SK-N-SH (cell line): ENCODE data around the gene PBX2. TPM values are rescaled to one million over a fixed set of nuclear protein-coding genes. Genes with fewer than 3 reads are reported as not detected.

Experiments
- CTCF ChIA-PET: fragments of 300-600, 350-600 bp; formaldehyde crosslinking; extraction: SDS; loops from one replicate; lab custom pipeline; 2021; lab: Yijun Ruan, JAX
- POLR2A ChIA-PET: fragments of 350-600 bp; sonication (Branson Sonifier 250); formaldehyde crosslinking; extraction: SDS; loops from one replicate; lab custom pipeline; 2020; ENCODE audit warnings: antibody characterized with exemption, inconsistent platforms; lab: Yijun Ruan, JAX
- DNase-seq: peaks from one replicate; pipeline ENCODE4 v3.0.0; 2012
- H2AFZ ChIP-seq: fragments of 200-600 bp; sonication (generic); 2 replicates; pipeline ENCODE4 v1.8.1; 2016; ENCODE audit warnings: antibody characterized with exemption, mild to moderate bottlenecking, low read depth
- H3F3A ChIP-seq: fragments of 200-600 bp; sonication (generic); replicated peaks from 2 replicates; pipeline ENCODE3; 2016; ENCODE audit warnings: antibody characterized with exemption, mild to moderate bottlenecking; ENCODE audit not compliant: insufficient read depth
- H3K27ac ChIP-seq, 2 experiments: fragments of 200-500 bp in 1 of 2; fragments of 200-600 bp in 1 of 2; sonication (Bioruptor generic) in 1 of 2; sonication (generic), shearing (Covaris generic) in 1 of 2; 2 replicates each; pipeline versions ENCODE4 v1.5.1 to v1.6.1; 2014 to 2016; ENCODE audit warnings: low read depth in 2 of 2, inconsistent platforms in 1 of 2, low read length in 1 of 2, mild to moderate bottlenecking in 1 of 2, mixed read lengths in 1 of 2
- H3K27me3 ChIP-seq: fragments of 200-600 bp; sonication (generic), shearing (Covaris generic); 2 replicates; pipeline ENCODE4 v1.6.1; 2016; ENCODE audit warnings: mixed run types; ENCODE audit not compliant: insufficient read depth
- H3K36me3 ChIP-seq, 2 experiments: fragments of 200-500 bp in 1 of 2; fragments of 200-600 bp in 1 of 2; sonication (Bioruptor generic) in 1 of 2; sonication (generic) in 1 of 2; replicated peaks in 1 of 2; 2 replicates each; pipeline versions ENCODE3 to v1.5.1; 2014 to 2016; ENCODE audit warnings: low read length in 1 of 2, mild to moderate bottlenecking in 1 of 2; ENCODE audit not compliant: insufficient read depth in 2 of 2, control insufficient read depth in 1 of 2
- H3K4me1 ChIP-seq, 2 experiments: fragments of 200-500 bp in 1 of 2; fragments of 200-600 bp in 1 of 2; sonication (Bioruptor generic) in 1 of 2; sonication (generic), shearing (Covaris generic) in 1 of 2; 2 replicates each; pipeline versions ENCODE4 v1.5.1 to v1.6.1; 2014 to 2016; ENCODE audit warnings: low read depth in 1 of 2, low read length in 1 of 2, mixed run types in 1 of 2; ENCODE audit not compliant: insufficient read depth in 2 of 2, control insufficient read depth in 1 of 2
- H3K4me2 ChIP-seq: fragments of 200-600 bp; sonication (generic), shearing (Covaris generic); 2 replicates; pipeline ENCODE4 v1.6.1; 2017; ENCODE audit warnings: mixed run types
- H3K4me3 ChIP-seq, 2 experiments: fragments of 200-500 bp in 1 of 2; fragments of 200-600 bp in 1 of 2; sonication (Bioruptor generic) in 1 of 2; sonication (generic), shearing (Covaris generic) in 1 of 2; 2 replicates each; pipeline versions ENCODE4 v1.5.1 to v1.8.1; 2014 to 2016; ENCODE audit warnings: low read depth in 2 of 2, inconsistent platforms in 1 of 2, low read length in 1 of 2, mild to moderate bottlenecking in 1 of 2, mixed read lengths in 1 of 2, moderate library complexity in 1 of 2
- H3K79me2 ChIP-seq: fragments of 200-600 bp; sonication (generic); 2 replicates; pipeline ENCODE4 v1.8.1; 2017; ENCODE audit warnings: mild to moderate bottlenecking; ENCODE audit not compliant: insufficient read depth
- H3K9ac ChIP-seq: fragments of 200-600 bp; sonication (generic); 2 replicates; pipeline ENCODE4 v1.6.1; 2017; ENCODE audit warnings: mixed run types
- H3K9me2 ChIP-seq: fragments of 200-600 bp; sonication (generic); 2 replicates; pipeline ENCODE4 v1.6.1; 2017; ENCODE audit warnings: mixed run types
- H3K9me3 ChIP-seq: fragments of 200-600 bp; sonication (generic); 2 replicates; pipeline ENCODE4 v1.6.1; 2017; ENCODE audit warnings: mixed run types, mild to moderate bottlenecking, moderate library complexity
- H4K20me1 ChIP-seq: fragments of 200-600 bp; sonication (generic); 2 replicates; pipeline ENCODE4 v1.6.1; 2017; ENCODE audit warnings: mild to moderate bottlenecking, mixed run types; ENCODE audit not compliant: insufficient read depth
- ELF1 ChIP-seq: IDR thresholded peaks from 2 replicates; pipeline ENCODE4 v1.4.0; 2012
- EP300 ChIP-seq, 2 experiments: IDR thresholded peaks; 2 replicates each; pipeline versions ENCODE4 v1.4.0 to v1.6.1; 2012; ENCODE audit warnings: borderline replicate concordance in 1 of 2, low read depth in 1 of 2, low read length in 1 of 2
- FOXM1 ChIP-seq: IDR thresholded peaks from 2 replicates; pipeline ENCODE4 v1.4.0; 2012; ENCODE audit warnings: low read depth, mild to moderate bottlenecking
- GABPA ChIP-seq: IDR thresholded peaks from 2 replicates; pipeline ENCODE4 v1.4.0; 2012; ENCODE audit warnings: low read depth, mild to moderate bottlenecking
- GATA2 ChIP-seq: sonication (generic); formaldehyde crosslinking; IDR thresholded peaks from 2 replicates; pipeline ENCODE4 v1.5.0; 2020; ENCODE audit warnings: mild to moderate bottlenecking, missing genetic modification reagents
- JUND ChIP-seq: IDR thresholded peaks from 2 replicates; pipeline ENCODE4 v1.4.0; 2012
- MEF2A ChIP-seq: IDR thresholded peaks from 2 replicates; pipeline ENCODE4 v1.4.0; 2012; ENCODE audit warnings: low read depth, borderline replicate concordance
- MXI1 ChIP-seq: IDR thresholded peaks from 2 replicates; pipeline ENCODE4 v1.6.1; 2012; ENCODE audit warnings: mild to moderate bottlenecking, low read depth, low read length, improper control_type of control experiment
- NFIC ChIP-seq: IDR thresholded peaks from 2 replicates; pipeline ENCODE4 v1.4.0; 2012; ENCODE audit warnings: borderline replicate concordance
- RCOR1 ChIP-seq: fragments of 150-350 bp; IDR thresholded peaks from 2 replicates; pipeline ENCODE4 v1.6.1; 2017; ENCODE audit warnings: antibody characterized with exemption, low read length
- RXRA ChIP-seq: IDR thresholded peaks from 2 replicates; pipeline ENCODE4 v1.4.0; 2012; ENCODE audit warnings: low read depth, mild to moderate bottlenecking, borderline replicate concordance
- SIN3A ChIP-seq: IDR thresholded peaks from 2 replicates; pipeline ENCODE4 v1.6.1; 2012; ENCODE audit warnings: low read depth, mild to moderate bottlenecking, low read length, moderate library complexity, borderline replicate concordance
- TEAD4 ChIP-seq: IDR thresholded peaks from 2 replicates; pipeline ENCODE4 v1.4.0; 2012; ENCODE audit warnings: mild to moderate bottlenecking, borderline replicate concordance; ENCODE audit not compliant: insufficient read depth
- YY1 ChIP-seq: IDR thresholded peaks from 2 replicates; pipeline ENCODE4 v1.4.0; 2012; ENCODE audit warnings: low read depth, mild to moderate bottlenecking
- WGBS: methylation state at CpG from one replicate; pipeline ENCODE4 v1.1.6; 2017; ENCODE audit warnings: low lambda C conversion rate; 5-methylcytosine and 5-hydroxymethylcytosine counted together
- polyA plus RNA-seq, 3 experiments: library from polyadenylated mRNA; depleted of rRNA; stranded (reverse); fragments of >200 nt; gene quantifications; 2 replicates each; pipeline ENCODE4 v1.2.3, GENCODE V29; 2012
- TF ChIP-seq, protein P1 (sequence below): fragments of 150-350 bp; IDR thresholded peaks from 2 replicates; pipeline ENCODE4 v1.6.1; 2016; ENCODE audit warnings: mild to moderate bottlenecking, low read depth, low read length
- TF ChIP-seq, protein P2 (sequence below): IDR thresholded peaks from 2 replicates; pipeline ENCODE4 v1.4.0; 2012; ENCODE audit warnings: low read depth, borderline replicate concordance
- TF ChIP-seq, protein P3 (sequence below): IDR thresholded peaks from 2 replicates; pipeline ENCODE4 v1.4.0; 2012; ENCODE audit warnings: low read depth, borderline replicate concordance
- TF ChIP-seq, protein P4 (sequence below): IDR thresholded peaks from 2 replicates; pipeline ENCODE4 v1.4.0; 2012; ENCODE audit warnings: low read depth

PBX2 gene
- polyA plus RNA-seq, 1 of the 3 experiments (the other 2 are of a cell fraction): 74.5 TPM

DNA sequence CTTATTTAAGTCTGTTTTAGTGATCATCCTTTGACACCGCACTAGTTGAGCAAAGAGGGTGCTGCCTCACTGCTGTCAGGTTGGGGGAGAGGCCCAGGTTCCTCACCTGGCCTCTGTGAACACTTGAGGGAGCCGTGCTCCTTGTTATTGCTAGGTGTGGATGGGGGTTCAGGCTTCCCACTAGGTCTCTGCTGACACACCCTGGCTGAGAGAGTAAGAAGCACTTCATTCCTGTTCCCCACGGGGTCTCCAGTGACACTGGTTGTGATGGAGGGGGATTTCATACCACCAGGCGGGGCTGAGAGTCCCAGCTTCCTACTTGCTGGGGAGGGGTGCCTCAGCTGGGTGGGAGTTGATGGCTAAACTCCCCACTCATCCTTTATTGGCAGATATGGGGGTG lies 44.9 kb upstream of the PBX2 start:
- DNase-seq: no peak
- Histone ChIP-seq H4K20me1 (no peaks in the 10 kb centered on the region), H3K79me2 (no peaks in the 10 kb centered on the region), H3F3A (no peaks in the 10 kb centered on the region), H2AFZ (no peak overlapping the region), H3K4me1 (no peaks in the 10 kb centered on the region), H3K9me3 (no peaks in the 10 kb centered on the region), H3K9me2 (no peaks in the 10 kb centered on the region), H3K4me3 (no peak overlapping the region), H3K36me3 (no peaks in the 10 kb centered on the region), H3K27ac (no peak overlapping the region), H3K9ac (no peak overlapping the region), H3K27me3 (peaks cover 19% of the 10 kb centered on the region), H3K4me2 (no peak overlapping the region)
- ChIA-PET POLR2A (no interaction called here), CTCF (interaction anchor here (0.8 kb wide), 1 partner anchor 10 kb away, joined by 3 read pairs; no protein-coding TSS in a partner anchor)
- WGBS: 13% methylated on average over 4 of the region's 4 CpGs
- no peak for TF ChIP-seq SIN3A
- no peak for TF ChIP-seq FOXM1
- TF ChIP-seq, protein P1, sequence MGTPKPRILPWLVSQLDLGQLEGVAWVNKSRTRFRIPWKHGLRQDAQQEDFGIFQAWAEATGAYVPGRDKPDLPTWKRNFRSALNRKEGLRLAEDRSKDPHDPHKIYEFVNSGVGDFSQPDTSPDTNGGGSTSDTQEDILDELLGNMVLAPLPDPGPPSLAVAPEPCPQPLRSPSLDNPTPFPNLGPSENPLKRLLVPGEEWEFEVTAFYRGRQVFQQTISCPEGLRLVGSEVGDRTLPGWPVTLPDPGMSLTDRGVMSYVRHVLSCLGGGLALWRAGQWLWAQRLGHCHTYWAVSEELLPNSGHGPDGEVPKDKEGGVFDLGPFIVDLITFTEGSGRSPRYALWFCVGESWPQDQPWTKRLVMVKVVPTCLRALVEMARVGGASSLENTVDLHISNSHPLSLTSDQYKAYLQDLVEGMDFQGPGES: no peak
- TF ChIP-seq GATA2: no peak
- TF ChIP-seq TEAD4: no peak
- TF ChIP-seq RXRA: no peak
- no peak for TF ChIP-seq EP300 (IDR thresholded peaks at IDR 0.05; ENCODE audit: borderline replicate concordance in 1 of 2, low read depth in 1 of 2, low read length in 1 of 2)
- TF ChIP-seq, protein P2, sequence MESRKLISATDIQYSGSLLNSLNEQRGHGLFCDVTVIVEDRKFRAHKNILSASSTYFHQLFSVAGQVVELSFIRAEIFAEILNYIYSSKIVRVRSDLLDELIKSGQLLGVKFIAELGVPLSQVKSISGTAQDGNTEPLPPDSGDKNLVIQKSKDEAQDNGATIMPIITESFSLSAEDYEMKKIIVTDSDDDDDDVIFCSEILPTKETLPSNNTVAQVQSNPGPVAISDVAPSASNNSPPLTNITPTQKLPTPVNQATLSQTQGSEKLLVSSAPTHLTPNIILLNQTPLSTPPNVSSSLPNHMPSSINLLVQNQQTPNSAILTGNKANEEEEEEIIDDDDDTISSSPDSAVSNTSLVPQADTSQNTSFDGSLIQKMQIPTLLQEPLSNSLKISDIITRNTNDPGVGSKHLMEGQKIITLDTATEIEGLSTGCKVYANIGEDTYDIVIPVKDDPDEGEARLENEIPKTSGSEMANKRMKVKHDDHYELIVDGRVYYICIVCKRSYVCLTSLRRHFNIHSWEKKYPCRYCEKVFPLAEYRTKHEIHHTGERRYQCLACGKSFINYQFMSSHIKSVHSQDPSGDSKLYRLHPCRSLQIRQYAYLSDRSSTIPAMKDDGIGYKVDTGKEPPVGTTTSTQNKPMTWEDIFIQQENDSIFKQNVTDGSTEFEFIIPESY: no peak
- no peak for TF ChIP-seq ELF1
- TF ChIP-seq, protein P3, sequence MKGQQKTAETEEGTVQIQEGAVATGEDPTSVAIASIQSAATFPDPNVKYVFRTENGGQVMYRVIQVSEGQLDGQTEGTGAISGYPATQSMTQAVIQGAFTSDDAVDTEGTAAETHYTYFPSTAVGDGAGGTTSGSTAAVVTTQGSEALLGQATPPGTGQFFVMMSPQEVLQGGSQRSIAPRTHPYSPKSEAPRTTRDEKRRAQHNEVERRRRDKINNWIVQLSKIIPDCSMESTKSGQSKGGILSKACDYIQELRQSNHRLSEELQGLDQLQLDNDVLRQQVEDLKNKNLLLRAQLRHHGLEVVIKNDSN: no peak
- TF ChIP-seq MXI1: no peak
- no peak for TF ChIP-seq JUND
- no peak for TF ChIP-seq NFIC
- no peak for TF ChIP-seq MEF2A
- TF ChIP-seq, protein P4, sequence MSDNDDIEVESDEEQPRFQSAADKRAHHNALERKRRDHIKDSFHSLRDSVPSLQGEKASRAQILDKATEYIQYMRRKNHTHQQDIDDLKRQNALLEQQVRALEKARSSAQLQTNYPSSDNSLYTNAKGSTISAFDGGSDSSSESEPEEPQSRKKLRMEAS: no peak
- no peak for TF ChIP-seq RCOR1
- TF ChIP-seq YY1: no peak
- TF ChIP-seq GABPA: no peak
